Esophagus muscularis mucosa (tissue), 3 donors: ENCODE results near the gene MACROD2.

Experiments used
- CTCF ChIP-seq, 3 experiments: fragments of 200-600 bp in 2 of 3; fragments of 450-650 bp in 1 of 3; sonication (generic) in 2 of 3; IDR thresholded peaks; one replicate each; pipeline ENCODE4 v1.5.1; 2017 to 2019; ENCODE audit warnings: antibody characterized with exemption in 3 of 3, mild to moderate bottlenecking in 2 of 3, moderate library complexity in 1 of 3
- EP300 ChIP-seq: sonication (generic); formaldehyde crosslinking; IDR thresholded peaks from one replicate; pipeline ENCODE4 v1.6.1; 2017; ENCODE audit warnings: antibody characterized with exemption

GRCh38 chr20:14935285-14935684 lies 940.0 kb downstream of the MACROD2 start:
- TF ChIP-seq EP300 (no peak), CTCF (IDR thresholded peaks at IDR 0.05) (no peak)
